NCI-H2196 treated with DMSO at 0.1 percent for 48 hours (cell line): ENCODE measurements around the gene SLC26A2.

ENCODE experiments used
- DNase-seq: peaks from one replicate; lab custom pipeline; 2025; ENCODE audit not compliant: unreplicated experiment; lab: John Stamatoyannopoulos, UW

Gene SLC26A2

GRCh38 chr5:149960272-149961185, at the start of gene SLC26A2:
Gene SLC26A2 (plus strand): TSS chr5:149960758. CDS start chr5:149977653, 16,895 bp downstream.
- peak; percentile 95 for DNase-seq

- no peak for DNase-seq
These were observed 49.5 kb upstream of the SLC26A2 start for GRCh38 chr5:149911031-149911430.

- DNase-seq, result no peak
These were observed 48.2 kb upstream of the SLC26A2 start for GRCh38 chr5:149912226-149912871.

DNA sequence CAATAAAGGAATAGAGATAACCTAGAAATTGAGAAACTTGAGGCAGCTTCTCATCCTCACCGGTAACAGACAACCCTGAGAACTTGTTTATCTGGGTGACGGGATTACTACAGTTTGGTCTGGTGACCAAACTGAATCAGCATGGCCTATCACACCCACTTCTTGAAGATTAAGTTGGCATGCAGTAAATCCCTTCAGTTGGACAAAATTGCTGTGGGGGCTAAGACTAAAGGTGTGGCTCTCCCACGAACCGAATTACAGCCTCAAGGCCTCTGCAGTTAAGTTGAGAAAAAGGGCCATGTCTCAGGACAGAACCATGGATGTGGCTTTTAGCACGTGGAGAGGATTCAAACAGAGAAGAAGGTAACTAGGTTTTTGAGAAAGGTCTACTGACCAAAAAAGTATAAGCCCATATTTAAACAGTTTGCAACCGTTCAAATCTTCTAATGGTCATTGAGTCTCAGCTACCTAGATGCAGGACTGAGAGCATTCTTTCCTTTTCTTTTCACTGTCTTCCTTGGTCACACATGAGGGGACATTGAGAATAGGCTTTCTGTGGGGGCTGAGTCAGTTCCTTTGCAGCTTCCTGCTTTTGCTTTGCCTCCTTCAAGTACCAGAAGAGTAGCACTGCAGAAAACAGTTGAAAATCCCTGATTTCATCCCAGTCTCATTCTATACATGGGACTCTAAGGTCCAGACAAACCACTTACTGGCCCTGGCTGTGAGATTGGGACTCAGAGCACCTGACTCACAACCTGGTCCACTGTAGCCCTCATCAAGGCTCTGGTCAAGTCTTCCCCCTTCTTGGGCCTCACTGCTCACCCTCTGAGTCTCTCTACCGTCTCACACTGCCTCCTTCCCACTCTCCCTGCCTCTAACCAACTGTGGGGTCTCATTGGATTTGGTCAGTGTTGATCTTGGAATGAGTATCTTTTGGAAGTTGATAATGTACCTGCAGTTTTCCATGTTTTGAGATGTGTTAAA, 46.8 kb upstream of the SLC26A2 start:
- no peak for DNase-seq

DNA sequence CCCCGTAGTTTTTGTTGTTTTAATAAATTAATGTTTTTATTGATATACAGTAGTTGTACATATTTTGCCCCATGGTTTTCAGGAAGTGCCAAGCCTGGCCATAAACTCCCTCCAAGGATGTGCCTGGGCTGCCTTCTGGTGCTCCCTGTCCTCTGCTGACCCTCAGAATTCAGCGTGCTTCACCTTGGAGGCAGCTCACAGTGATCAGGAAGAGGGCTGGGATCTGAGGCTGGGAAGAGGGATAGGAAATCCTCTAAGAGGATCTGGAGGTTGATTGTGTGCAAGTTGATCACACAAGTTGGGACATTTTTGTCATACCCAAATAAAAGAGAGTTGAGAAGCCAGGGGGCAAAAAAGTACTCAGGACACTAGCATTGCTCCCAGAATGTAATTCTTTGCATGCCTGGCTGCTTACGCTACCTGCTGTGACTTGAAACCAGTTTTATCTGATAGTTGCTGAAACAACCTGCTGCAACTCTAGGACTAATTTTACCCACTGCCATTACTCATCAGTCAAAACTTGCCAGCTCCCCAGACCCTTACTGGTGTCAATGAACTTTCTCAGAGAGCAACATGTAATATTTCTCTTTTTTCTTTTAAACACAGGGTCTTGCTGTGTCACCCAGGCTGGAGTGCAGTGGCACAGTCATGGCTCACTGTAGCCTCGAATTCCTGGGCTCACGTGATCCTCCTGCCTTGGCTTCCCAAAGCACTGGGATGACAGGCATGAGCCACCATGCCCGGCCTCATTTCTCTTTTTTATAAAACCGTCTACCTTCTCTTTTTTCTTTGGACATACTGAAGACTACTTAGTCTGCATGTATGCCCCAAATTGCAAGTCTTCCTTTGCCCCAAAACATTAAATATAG, 44.9 kb upstream of the SLC26A2 start:
- no peak for DNase-seq

DNA sequence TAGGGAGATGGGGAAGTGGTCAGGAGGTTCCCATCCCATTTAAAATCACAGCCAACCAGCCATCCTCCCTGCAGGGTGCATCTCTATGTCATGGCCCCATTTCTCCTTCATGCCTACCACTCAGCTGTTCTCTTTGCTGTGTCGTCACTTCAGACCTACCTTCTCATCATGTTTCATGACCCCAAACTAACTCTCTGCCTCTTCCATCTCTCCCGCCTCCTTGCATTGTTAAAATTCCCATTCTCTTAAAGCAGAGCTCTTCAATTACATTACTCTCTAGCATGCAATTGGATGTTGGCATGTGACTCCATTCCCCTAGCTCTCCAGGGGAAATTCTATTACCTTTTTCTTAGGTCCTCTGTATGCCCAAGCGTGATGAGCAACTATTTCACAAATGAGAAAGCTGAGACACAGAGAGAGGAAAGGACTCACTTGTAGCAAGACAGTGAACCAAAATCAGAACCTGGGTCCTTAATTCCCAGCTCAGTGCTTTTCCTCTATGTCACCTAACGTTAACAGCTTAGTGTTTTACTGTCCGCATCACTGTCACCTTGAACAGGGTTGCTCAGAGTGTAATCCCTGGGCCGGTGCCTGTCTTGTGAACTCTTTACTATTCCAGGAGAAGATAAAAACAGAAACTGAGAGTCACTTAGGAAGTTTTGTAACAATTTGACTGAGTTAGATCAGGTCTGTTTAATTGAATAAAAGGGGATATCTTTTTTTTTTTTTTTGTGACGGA, 44.1 kb upstream of the SLC26A2 start:
- no peak for DNase-seq

DNA sequence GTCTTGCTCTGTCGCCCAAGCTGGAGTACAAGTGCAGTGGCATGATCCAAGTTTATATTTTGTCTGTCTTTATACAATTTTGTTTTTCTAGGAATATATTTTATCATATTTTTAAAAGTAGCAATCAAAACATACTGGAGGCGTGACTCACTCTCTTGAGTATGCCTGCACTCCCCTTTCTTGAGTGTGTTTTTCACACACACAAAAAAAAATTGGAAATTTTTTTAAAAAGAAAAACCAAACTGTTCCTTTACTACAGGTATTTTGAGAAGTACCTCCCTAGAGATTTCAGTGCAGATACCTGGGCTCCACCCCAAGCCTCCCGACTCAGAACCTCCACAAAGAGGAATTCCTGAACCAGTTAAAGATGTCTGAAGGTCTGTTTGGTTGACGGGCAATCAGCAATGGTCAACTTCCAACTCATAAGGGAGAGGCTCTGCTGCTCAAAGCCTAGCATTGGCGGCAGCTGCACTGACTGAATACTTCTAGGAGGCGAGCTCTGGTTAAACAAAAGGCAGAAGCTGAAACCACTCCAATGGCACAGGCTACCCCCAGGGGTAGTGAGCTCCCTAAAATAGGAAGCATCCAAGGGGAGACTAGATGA, 43.4 kb upstream of the SLC26A2 start:
- no peak for DNase-seq

DNA sequence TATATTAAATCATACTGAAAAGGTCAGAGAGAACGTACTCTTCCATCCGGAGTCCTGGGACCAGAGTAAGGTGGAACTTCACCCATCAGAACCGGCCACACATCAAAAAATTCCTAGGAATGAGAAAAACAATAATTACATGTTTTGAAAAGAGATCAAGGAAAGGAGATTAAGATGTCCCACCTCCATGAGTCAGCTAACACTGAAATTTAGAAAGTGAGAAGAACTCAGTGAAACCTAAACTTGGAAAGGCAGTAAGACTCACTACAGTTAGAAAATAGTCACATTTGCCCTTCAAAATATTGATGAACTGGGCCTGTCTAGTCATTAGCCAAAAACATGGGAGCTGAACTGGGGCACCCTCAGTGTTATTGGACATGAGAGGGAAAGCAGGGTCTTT, 39.0 kb upstream of the SLC26A2 start:
- DNase-seq, result no peak

DNA sequence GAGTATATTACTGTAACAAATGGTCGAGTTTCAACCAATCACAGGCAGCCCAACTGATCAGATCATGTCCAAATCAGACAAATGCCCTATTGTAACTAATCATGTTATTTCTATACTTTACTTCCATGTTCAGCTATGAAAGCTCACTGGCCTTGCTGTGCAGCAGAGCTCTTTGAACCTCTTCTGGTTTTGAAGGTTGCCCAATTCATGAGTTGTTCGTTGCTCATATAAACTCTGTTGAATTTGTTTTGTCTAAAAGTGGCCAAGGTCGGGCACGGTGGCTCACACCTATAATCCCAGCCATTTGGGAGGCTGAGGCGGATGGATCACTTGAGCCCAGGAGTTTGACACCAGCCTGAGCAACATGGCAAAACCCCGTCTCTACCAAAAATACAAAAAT, 37.6 kb upstream of the SLC26A2 start:
- no peak for DNase-seq

DNA sequence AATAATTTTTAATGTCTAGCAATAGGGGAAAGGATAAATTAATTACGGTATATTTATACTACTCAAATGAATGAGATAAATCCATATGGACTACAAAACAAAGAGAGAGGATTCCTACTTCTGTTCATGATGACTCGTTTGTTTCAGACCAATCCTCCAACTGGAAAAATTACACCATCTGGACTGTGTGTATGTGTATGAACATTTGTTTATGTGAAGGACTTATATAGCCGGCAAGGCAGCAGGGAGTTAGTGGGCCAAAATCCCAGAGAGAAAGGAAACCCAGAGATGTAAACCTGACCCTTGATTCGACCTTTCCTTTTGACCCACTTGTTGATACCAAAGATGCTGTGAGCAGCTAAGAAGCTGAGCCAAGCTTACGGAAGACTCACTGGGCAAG, 36.1 kb upstream of the SLC26A2 start:
- no peak for DNase-seq

GRCh38 chr5:149930043-149930748, 30.4 kb upstream of the SLC26A2 start:
- no peak for DNase-seq

- DNase-seq, result no peak
These were observed 29.6 kb upstream of the SLC26A2 start for GRCh38 chr5:149930749-149931574.

GRCh38 chr5:149931992-149932436, 28.5 kb upstream of the SLC26A2 start:
- no peak for DNase-seq

GRCh38 chr5:149932445-149933350, 27.9 kb upstream of the SLC26A2 start:
- DNase-seq, result no peak

GRCh38 chr5:149935431-149935901, 25.1 kb upstream of the SLC26A2 start:
- DNase-seq, result no peak

- no peak for DNase-seq
These were observed 24.4 kb upstream of the SLC26A2 start for GRCh38 chr5:149936044-149936699.
